Astrocyte (in vitro differentiated cells and primary cell): Measurements from ENCODE around the gene GDF10. TPM values are rescaled to one million over a fixed set of nuclear protein-coding genes. Genes with fewer than 3 reads are reported as not detected.

Source experiments
- DNase-seq: peaks from one replicate; pipeline ENCODE4 v3.0.0-alpha.2; 2010; ENCODE audit warnings: low read depth
- FAIRE-seq: peaks from 2 replicates; lab custom pipeline; 2011; peaks lifted over from hg19 to GRCh38; lab: Jason Lieb, UNC
- H2AFZ ChIP-seq: 2 replicates; pipeline ENCODE4 v1.6.0; 2012; ENCODE audit warnings: low read depth, low read length, inconsistent platforms
- H3K27ac ChIP-seq: 2 replicates; pipeline ENCODE4 v1.5.1; 2011; ENCODE audit warnings: low read depth, low read length, inconsistent platforms
- H3K27me3 ChIP-seq: 2 replicates; pipeline ENCODE4 v1.6.0; 2011; ENCODE audit warnings: low read length, inconsistent platforms; ENCODE audit not compliant: insufficient read depth
- H3K36me3 ChIP-seq: 2 replicates; pipeline ENCODE4 v1.5.1; 2011; ENCODE audit warnings: low read length, inconsistent platforms; ENCODE audit not compliant: insufficient read depth
- H3K4me1 ChIP-seq: 2 replicates; pipeline ENCODE4 v1.5.1; 2011; ENCODE audit warnings: low read length, inconsistent platforms; ENCODE audit not compliant: insufficient read depth
- H3K4me2 ChIP-seq: 2 replicates; pipeline ENCODE4 v1.6.0; 2012; ENCODE audit warnings: low read length, inconsistent platforms
- H3K4me3 ChIP-seq: 2 replicates; pipeline ENCODE4 v1.5.1; 2011; ENCODE audit warnings: low read depth, mild to moderate bottlenecking, low read length, inconsistent platforms; ENCODE audit not compliant: insufficient read depth
- H3K79me2 ChIP-seq: 2 replicates; pipeline ENCODE4 v1.6.0; 2012; ENCODE audit warnings: mild to moderate bottlenecking, low read length, inconsistent platforms; ENCODE audit not compliant: insufficient read depth
- H3K9ac ChIP-seq: 2 replicates; pipeline ENCODE4 v1.6.0; 2012; ENCODE audit warnings: mild to moderate bottlenecking, low read length, inconsistent platforms
- H3K9me3 ChIP-seq: 2 replicates; pipeline ENCODE4 v1.5.1; 2012; ENCODE audit warnings: low read depth, mild to moderate bottlenecking, low read length, inconsistent platforms; ENCODE audit not compliant: insufficient read depth
- H4K20me1 ChIP-seq: 2 replicates; pipeline ENCODE4 v1.6.0; 2012; ENCODE audit warnings: low read length, inconsistent platforms; ENCODE audit not compliant: insufficient read depth
- H3K27ac Mint-ChIP-seq: one replicate; pipeline ENCODE4 v1.8.0; 2021; ENCODE audit warnings: mild to moderate bottlenecking, mixed read lengths; ENCODE audit not compliant: unreplicated experiment
- H3K27me3 Mint-ChIP-seq: one replicate; pipeline ENCODE4 v1.8.0; 2021; ENCODE audit warnings: low read depth, mixed read lengths; ENCODE audit not compliant: unreplicated experiment
- H3K36me3 Mint-ChIP-seq: one replicate; pipeline ENCODE4 v1.8.0; 2021; ENCODE audit warnings: low read depth, mixed read lengths; ENCODE audit not compliant: unreplicated experiment
- H3K4me1 Mint-ChIP-seq: one replicate; pipeline ENCODE4 v1.8.0; 2021; ENCODE audit warnings: low read depth, mixed read lengths; ENCODE audit not compliant: unreplicated experiment
- H3K4me3 Mint-ChIP-seq: one replicate; pipeline ENCODE4 v1.8.0; 2021; ENCODE audit warnings: mild to moderate bottlenecking, moderate library complexity, mixed read lengths; ENCODE audit not compliant: unreplicated experiment
- H3K9me3 Mint-ChIP-seq: one replicate; pipeline ENCODE4 v1.8.0; 2021; ENCODE audit warnings: mild to moderate bottlenecking, mixed read lengths; ENCODE audit not compliant: unreplicated experiment
- EZH2 ChIP-seq: IDR thresholded peaks from 2 replicates; pipeline ENCODE4 v1.6.1; 2012; ENCODE audit warnings: mild to moderate bottlenecking, low read length, inconsistent platforms; ENCODE audit not compliant: insufficient read depth
- total RNA-seq: library from RNA; stranded (reverse); gene quantifications from 2 replicates; pipeline ENCODE4 v1.2.1, GENCODE V29; 2021
- TF ChIP-seq, protein P1 (sequence below): IDR thresholded peaks from 2 replicates; pipeline ENCODE4 v1.5.1; 2011; ENCODE audit warnings: low read depth, mild to moderate bottlenecking, inconsistent platforms, low read length, moderate library complexity; ENCODE audit not compliant: insufficient read depth

Gene GDF10
- total RNA-seq, 1 donor from 2014 or later: 2.2 TPM

GRCh38 chr10:47283848-47284247 is 16.1 kb upstream of the GDF10 start:
- no peak for TF ChIP-seq EZH2
- TF ChIP-seq, protein P1, sequence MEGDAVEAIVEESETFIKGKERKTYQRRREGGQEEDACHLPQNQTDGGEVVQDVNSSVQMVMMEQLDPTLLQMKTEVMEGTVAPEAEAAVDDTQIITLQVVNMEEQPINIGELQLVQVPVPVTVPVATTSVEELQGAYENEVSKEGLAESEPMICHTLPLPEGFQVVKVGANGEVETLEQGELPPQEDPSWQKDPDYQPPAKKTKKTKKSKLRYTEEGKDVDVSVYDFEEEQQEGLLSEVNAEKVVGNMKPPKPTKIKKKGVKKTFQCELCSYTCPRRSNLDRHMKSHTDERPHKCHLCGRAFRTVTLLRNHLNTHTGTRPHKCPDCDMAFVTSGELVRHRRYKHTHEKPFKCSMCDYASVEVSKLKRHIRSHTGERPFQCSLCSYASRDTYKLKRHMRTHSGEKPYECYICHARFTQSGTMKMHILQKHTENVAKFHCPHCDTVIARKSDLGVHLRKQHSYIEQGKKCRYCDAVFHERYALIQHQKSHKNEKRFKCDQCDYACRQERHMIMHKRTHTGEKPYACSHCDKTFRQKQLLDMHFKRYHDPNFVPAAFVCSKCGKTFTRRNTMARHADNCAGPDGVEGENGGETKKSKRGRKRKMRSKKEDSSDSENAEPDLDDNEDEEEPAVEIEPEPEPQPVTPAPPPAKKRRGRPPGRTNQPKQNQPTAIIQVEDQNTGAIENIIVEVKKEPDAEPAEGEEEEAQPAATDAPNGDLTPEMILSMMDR: no peak
- Mint-ChIP-seq H3K36me3 (no peaks in the 10 kb centered on the region), H3K9me3 (peaks cover 5% of the 10 kb centered on the region), H3K4me3 (no peak overlapping the region), H3K27me3 (peaks cover 48% of the 10 kb centered on the region), H3K27ac (no peak overlapping the region), H3K4me1 (no peaks in the 10 kb centered on the region)
- H3K27ac ChIP-seq: no peak overlapping the region
- no peaks in the 10 kb centered on the region for H3K36me3 ChIP-seq
- no peak overlapping the region for H3K4me2 ChIP-seq
- no peaks in the 10 kb centered on the region for H3K79me2 ChIP-seq
- no peaks in the 10 kb centered on the region for H3K27me3 ChIP-seq
- FAIRE-seq (no peak), DNase-seq (no peak)
- H3K4me3 ChIP-seq: no peak overlapping the region
- H3K9ac ChIP-seq: no peak overlapping the region
- H3K9me3 ChIP-seq: no peaks in the 10 kb centered on the region
- H2AFZ ChIP-seq: no peak overlapping the region
- no peaks in the 10 kb centered on the region for H3K4me1 ChIP-seq
- H4K20me1 ChIP-seq: no peaks in the 10 kb centered on the region

- FAIRE-seq (no peak), DNase-seq (no peak)
- Histone ChIP-seq H3K79me2 (no peaks in the 10 kb centered on the region), H3K27me3 (peaks cover 4% of the 10 kb centered on the region), H3K9me3 (no peaks in the 10 kb centered on the region), H3K4me2 (no peak overlapping the region), H3K4me3 (no peak overlapping the region), H3K4me1 (no peaks in the 10 kb centered on the region), H2AFZ (no peak overlapping the region), H4K20me1 (no peaks in the 10 kb centered on the region), H3K36me3 (no peaks in the 10 kb centered on the region), H3K27ac (no peak overlapping the region), H3K9ac (no peak overlapping the region)
- no peaks in the 10 kb centered on the region for H3K36me3 Mint-ChIP-seq
- H3K27me3 Mint-ChIP-seq: peaks cover 59% of the 10 kb centered on the region
- no peak overlapping the region for H3K27ac Mint-ChIP-seq
- TF ChIP-seq EZH2: no peak
- TF ChIP-seq, protein P1: no peak
- H3K4me1 Mint-ChIP-seq: no peaks in the 10 kb centered on the region
- no peak overlapping the region for H3K4me3 Mint-ChIP-seq
- H3K9me3 Mint-ChIP-seq: peaks cover 5% of the 10 kb centered on the region
These were observed 14.4 kb upstream of the GDF10 start for GRCh38 chr10:47285381-47286115.

GRCh38 chr10:47286116-47286505 is 13.9 kb upstream of the GDF10 start:
- no peak for TF ChIP-seq EZH2
- TF ChIP-seq, protein P1: no peak

More at GRCh38 chr10:47286116-47286505, 13.9 kb upstream of the GDF10 start:
- peaks cover 64% of the 10 kb centered on the region for H3K27me3 Mint-ChIP-seq
- H3K27ac Mint-ChIP-seq: no peak overlapping the region
- no peak overlapping the region for H3K27ac ChIP-seq
- H3K4me3 Mint-ChIP-seq: no peak overlapping the region
- no peak overlapping the region for H3K4me2 ChIP-seq
- no peaks in the 10 kb centered on the region for H3K36me3 Mint-ChIP-seq
- FAIRE-seq: no peak
- H3K27me3 ChIP-seq: peaks cover 6% of the 10 kb centered on the region
- no peaks in the 10 kb centered on the region for H3K4me1 Mint-ChIP-seq
- H3K4me1 ChIP-seq: no peaks in the 10 kb centered on the region
- H3K9me3 Mint-ChIP-seq: peaks cover 5% of the 10 kb centered on the region
- no peaks in the 10 kb centered on the region for H3K9me3 ChIP-seq
- H4K20me1 ChIP-seq: no peaks in the 10 kb centered on the region
- no peak overlapping the region for H2AFZ ChIP-seq
- H3K36me3 ChIP-seq: no peaks in the 10 kb centered on the region
- no peak overlapping the region for H3K9ac ChIP-seq
- H3K4me3 ChIP-seq: no peak overlapping the region
- no peak for DNase-seq
- H3K79me2 ChIP-seq: no peaks in the 10 kb centered on the region
